GM21576 (cell line): ENCODE data around the gene ERICH2.

ENCODE experiments used
- ATAC-seq: cut with Tn5 transposase; IDR thresholded peaks from one replicate; pipeline ENCODE4 v1.9.1; 2021; ENCODE audit warnings: mild to moderate bottlenecking, moderate library complexity; ENCODE audit not compliant: unreplicated experiment

The ERICH2 gene

DNA sequence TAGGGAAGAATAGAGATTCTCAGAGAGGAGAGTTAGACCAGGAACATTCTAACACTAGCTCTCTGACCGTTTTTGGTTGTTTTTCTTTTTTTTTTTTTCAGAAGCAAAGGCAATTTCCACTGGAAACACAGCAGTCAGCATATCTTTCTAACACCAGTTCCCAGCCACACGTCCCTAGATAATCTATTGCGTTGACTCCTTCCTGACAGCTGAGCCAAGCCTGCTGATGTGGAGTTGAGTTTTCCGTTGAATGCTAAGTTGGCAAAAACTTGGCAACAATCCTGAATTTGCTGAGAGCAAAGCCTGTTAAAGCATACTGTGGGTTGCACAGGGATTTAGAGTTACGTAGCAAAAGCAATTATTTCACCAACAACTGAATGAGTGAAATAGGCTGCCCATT is 65.8 kb downstream of the ERICH2 start:
- ATAC-seq = no peak

DNA sequence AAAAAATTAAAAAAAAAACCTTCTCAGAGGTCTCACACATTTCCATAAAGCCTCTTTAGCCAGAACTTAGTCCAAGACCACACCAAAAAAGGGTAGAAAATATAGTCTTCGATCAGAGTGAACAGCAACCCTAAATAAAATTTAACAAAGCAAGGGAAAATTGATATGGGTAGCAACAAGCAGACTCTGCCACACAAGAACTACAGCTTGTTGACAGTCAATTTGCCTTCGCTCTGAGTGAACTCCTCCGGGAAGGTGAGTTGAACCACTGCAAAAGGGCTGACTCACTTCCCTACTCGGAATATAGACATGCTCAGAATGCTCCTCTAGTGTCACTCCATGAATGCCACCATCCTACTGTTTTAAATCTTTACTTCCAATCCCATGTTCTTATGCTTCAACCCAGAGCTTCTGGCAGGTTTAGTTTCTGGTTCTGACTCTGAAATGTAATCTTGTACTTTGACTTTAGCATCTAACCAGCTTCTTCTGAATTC is 70.6 kb downstream of the ERICH2 start:
- no peak for ATAC-seq

DNA sequence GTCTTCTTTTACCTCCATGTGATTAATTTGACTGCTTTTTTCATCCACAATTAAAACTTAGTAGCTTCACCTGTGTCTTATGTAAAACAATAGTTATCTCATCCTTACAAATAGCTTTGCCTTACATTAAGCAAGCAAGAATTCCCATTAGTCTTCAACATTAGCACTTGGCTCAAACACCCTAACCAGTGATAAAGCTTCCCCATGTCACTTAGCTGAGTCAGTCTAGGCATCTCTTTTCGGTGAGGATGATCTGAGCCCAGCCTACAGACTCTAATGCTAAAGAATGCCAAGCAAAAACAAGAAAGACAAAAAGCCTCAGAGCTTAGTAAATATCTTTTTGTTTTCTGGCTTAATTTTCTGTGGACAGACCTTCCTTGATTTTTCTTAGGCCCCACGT is 72.6 kb downstream of the ERICH2 start:
- ATAC-seq = no peak

DNA sequence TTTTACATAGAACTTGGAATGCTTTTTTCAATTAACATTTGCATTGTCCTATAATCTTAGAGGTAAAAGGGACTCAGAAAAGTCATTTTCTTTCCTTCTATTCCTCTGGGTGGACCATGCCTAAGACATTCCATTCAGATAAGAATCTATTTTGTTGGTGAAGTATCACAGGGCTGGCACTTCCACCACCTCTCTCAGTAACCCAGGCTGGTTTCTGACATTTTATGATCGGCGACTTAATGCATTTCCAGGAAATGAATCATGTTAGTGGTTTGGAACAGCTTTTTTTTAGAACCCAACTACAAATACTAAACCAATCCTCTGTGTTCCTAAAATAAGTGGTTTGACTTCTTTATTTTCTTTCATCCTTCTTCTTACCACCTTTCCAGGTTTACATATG is 73.5 kb downstream of the ERICH2 start:
- ATAC-seq = no peak

DNA sequence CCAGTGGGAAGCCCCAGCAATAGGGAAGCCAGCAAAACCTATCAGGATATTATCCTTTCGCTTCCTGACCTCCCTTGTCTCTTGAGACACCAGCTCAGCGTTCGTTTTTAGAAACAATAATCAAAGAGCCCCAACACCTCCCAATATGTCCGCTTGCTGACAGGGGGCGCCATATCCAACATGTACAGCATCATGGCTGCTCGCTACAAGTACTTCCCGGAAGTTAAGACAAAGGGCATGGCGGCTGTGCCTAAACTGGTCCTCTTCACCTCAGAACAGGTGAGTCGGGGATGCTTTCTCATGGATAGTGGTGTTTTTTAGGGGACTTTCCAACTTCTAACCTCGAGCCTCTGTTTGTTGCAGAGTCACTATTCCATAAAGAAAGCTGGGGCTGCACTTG is 75.2 kb downstream of the ERICH2 start:
- no peak for ATAC-seq

DNA sequence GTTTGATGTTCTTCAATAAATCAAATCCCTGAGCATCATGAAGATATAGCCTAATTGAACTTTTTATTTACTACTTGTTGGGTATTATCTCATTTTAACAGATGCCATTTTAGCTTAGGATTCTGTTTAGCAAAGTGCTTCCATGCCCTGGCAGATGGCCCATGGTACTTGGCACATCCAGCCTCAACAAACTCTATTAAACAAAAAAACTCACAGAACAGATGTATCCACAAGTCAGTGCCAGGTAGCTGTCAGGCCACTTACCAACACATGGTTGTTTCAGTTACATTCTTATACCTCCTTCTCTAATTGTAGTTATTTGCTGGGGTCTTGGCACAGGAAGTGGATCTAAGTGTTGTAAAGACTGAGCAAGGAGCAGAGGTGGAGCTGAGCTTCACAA is 76.1 kb downstream of the ERICH2 start:
- no peak for ATAC-seq

DNA sequence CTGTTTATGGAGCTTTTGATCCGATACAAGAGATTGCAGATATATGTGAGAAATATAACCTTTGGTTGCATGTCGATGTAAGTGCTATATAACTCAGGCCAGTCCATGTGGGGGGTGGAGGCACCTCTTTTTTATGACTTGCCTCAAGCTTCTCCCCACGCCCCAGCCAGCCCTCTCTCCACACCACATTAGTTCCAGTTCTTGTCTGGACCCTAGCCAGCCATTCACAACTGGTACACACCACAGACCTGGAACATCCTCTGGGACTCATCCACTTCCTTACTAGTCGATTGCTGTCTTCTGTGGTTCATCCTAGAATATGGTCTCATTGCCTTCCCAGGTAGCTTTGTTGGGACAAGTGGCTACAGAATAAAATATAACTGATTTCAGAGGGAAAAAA is 77.5 kb downstream of the ERICH2 start:
- no peak for ATAC-seq
